ENCODE data around the gene LYSMD2. TPM values are rescaled to one million over a fixed set of nuclear protein-coding genes. Genes with fewer than 3 reads are reported as not detected.

Gene LYSMD2
- total RNA-seq, 1 donor from 2014 or later, result 4.2 TPM

DNA sequence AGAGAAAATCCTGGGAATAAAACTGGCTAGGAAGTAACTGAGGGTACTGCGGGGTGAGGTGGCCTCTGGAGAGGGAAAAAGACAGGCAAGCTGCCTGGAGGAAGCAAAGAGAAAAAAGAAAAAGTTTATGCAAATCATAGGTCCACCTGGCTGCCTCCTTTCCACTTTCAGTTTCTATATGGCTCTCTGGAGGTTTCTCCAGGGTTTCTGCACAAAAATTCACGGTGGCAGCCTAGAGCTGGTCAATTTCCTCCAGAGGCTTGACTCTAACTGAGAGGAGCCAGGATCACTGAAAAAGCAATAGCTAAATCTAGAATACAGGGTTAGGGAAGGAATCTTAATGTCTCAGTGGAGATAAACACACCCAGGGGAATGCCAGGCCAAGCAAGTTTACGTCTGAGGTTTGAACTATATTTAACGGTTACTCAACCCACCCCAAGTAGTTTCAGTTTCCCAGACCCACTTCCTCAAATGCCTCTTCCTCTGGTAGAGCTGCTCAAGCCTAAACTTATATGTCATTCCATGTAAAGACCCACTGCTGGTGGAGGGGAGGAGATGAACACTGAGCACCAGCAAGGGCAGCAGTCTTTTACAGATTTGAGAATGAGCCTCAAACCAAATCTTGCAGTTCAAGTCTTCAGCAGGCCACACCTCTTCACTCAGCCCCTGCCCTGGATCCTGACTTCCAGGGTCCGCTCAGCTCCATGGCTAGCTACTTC, 5.7 kb downstream of the LYSMD2 start:
- intact Hi-C loops (cut with micrococcal nuclease), result no loop called here
- Histone ChIP-seq H3K4me1 (peaks cover 45% of the 10 kb centered on the region), H3K27ac (replicated peaks) (peak overlapping the region; percentile 79), H3K4me3 (peak overlapping the region; percentile 48), H3K9me3 (replicated peaks) (no peaks in the 10 kb centered on the region), H3K27me3 (ENCODE audit: low read depth) (no peaks in the 10 kb centered on the region), H3K36me3 (no peaks in the 10 kb centered on the region)
- no peak for DNase-seq
- TF ChIP-seq, protein P1, sequence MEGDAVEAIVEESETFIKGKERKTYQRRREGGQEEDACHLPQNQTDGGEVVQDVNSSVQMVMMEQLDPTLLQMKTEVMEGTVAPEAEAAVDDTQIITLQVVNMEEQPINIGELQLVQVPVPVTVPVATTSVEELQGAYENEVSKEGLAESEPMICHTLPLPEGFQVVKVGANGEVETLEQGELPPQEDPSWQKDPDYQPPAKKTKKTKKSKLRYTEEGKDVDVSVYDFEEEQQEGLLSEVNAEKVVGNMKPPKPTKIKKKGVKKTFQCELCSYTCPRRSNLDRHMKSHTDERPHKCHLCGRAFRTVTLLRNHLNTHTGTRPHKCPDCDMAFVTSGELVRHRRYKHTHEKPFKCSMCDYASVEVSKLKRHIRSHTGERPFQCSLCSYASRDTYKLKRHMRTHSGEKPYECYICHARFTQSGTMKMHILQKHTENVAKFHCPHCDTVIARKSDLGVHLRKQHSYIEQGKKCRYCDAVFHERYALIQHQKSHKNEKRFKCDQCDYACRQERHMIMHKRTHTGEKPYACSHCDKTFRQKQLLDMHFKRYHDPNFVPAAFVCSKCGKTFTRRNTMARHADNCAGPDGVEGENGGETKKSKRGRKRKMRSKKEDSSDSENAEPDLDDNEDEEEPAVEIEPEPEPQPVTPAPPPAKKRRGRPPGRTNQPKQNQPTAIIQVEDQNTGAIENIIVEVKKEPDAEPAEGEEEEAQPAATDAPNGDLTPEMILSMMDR (IDR thresholded peaks at IDR 0.05; ENCODE audit: borderline replicate concordance), result no peak

DNA sequence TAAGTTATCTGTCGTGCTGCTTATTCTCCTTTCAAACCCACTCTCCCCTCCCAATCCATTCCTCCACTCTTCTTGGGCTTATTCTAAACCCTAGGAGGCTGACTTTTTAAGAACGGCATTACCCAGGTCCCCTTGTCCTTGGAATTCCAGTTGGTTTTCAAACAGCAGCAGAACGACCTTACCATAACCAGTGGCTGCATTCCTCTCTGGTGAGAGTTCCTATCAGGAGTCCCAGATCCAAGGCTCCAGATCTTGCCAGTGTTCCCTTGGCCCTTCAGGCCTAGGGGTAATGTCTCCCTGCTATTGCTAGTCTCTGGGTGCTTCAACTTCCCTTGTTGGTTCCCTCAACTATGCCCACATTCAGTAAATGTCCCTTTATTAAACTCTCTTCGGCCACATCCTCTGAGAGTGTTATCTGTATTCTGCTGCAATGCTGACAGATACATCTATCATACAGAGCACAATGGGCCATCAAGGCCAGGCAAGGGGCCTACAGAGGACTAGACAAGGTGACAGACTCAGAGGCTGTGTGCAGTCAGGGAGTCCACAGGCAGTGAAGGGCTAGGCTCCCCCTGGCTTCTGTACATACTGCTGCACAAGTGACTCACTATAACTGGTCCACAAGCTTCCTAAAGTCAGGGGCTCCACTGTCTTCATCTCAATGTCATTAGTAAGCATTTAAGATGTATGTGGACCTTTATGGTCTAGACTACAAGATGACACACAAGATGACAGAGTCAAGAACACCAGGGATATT, 10.1 kb downstream of the LYSMD2 start:
- no peak for DNase-seq
- Histone ChIP-seq H3K4me1 (peaks cover 56% of the 10 kb centered on the region), H3K4me3 (no peak overlapping the region), H3K36me3 (peaks cover 2% of the 10 kb centered on the region), H3K27me3 (ENCODE audit: low read depth) (no peaks in the 10 kb centered on the region), H3K27ac (replicated peaks) (peak overlapping the region; percentile 50), H3K9me3 (replicated peaks) (no peaks in the 10 kb centered on the region)
- intact Hi-C loops (cut with micrococcal nuclease), result no loop called here
- TF ChIP-seq, protein P1 (IDR thresholded peaks at IDR 0.05; ENCODE audit: borderline replicate concordance), result no peak

DNA sequence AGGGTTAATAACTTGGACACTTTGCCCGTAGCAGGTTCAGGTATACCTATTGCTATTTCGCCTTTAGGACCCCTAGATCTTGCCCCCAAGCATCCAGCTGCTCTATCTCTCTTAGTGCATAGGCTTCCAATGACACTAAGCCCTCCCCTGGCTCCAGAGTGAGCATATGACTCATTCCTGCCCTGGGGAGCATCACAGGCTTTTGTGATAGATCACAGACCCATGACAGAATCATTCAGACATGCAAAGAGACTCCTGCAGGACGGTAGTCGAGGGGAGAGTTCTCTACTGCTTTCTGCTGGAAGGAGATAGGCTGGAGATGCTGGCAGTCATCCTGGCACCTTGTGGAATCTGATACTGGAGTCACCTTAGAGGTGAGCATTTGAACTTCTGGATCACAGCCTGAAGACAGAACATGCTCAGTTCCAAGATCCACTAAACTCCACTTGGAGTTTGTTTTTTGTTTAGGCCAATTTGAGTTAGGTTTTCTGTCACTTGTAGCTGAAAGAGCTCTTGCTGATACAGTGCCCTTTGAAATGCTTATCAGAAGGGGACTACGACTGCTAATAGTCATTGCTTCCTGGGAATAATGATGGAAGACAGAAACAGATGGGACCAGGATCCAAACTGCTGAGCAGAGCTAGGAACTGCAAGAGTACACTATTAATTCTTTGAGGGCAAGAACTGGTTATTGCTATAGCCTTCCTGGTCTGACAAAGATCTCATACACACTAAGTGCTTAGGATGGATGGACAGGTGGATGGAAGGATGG, 11.0 kb downstream of the LYSMD2 start:
- peak overlapping the region; percentile 50 for H3K27ac ChIP-seq (replicated peaks)
- peaks cover 56% of the 10 kb centered on the region for H3K4me1 ChIP-seq
- peaks cover 2% of the 10 kb centered on the region for H3K36me3 ChIP-seq
- no peak overlapping the region for H3K4me3 ChIP-seq
- DNase-seq, result peak; percentile 43
- no peaks in the 10 kb centered on the region for H3K27me3 ChIP-seq (ENCODE audit: low read depth)
- intact Hi-C loops (cut with micrococcal nuclease), result no loop called here
- H3K9me3 ChIP-seq (replicated peaks), result no peaks in the 10 kb centered on the region
- TF ChIP-seq, protein P1 (IDR thresholded peaks at IDR 0.05; ENCODE audit: borderline replicate concordance), result no peak

DNA sequence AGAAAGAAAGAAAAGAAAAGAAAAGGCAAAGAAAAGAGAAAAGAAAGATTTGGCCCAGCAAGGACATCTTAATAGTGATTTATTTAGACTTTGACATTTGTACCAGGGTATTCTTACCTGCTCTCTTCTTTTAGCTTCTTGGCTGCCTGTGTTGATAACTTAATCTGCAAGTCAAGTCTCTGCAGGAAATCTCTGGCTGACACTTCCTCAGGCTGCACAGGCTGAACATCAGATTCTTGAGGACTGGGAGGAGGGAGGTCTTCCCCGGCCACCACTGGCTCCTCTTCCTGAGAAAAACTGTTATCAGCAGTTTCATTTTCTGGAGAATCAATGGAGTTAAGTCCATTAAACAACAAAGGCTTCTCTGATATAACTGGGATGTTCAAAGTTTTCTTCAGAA, 12.8 kb downstream of the LYSMD2 start:
- Histone ChIP-seq H3K36me3 (peaks cover 2% of the 10 kb centered on the region), H3K9me3 (replicated peaks) (no peaks in the 10 kb centered on the region), H3K4me3 (no peak overlapping the region), H3K27me3 (ENCODE audit: low read depth) (no peaks in the 10 kb centered on the region), H3K4me1 (peaks cover 52% of the 10 kb centered on the region), H3K27ac (replicated peaks) (peak overlapping the region; percentile 4)
- TF ChIP-seq, protein P1 (IDR thresholded peaks at IDR 0.05; ENCODE audit: borderline replicate concordance), result no peak
- intact Hi-C loops (cut with micrococcal nuclease), result no loop called here
- no peak for DNase-seq

DNA sequence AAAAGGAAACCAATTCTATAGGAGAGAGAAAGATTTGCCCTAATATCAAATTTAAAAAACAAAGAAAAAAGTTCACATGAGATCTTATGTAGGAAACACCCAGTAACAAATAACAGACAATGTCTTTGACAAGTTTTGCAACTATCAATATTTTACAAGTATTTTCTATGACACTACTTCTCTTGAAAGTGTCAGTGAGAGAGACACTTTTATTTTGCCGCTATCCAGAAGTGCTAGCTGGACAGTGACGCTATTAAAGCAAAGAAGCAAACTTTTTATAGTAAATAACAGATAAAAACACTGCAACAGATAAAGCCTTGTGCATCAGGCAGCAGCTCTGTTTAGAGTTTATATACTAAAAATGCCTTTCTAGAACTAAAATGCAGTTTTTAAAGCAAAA, 13.3 kb downstream of the LYSMD2 start:
- H3K4me1 ChIP-seq, result peaks cover 52% of the 10 kb centered on the region
- TF ChIP-seq, protein P1 (IDR thresholded peaks at IDR 0.05; ENCODE audit: borderline replicate concordance), result no peak
- no peaks in the 10 kb centered on the region for H3K27me3 ChIP-seq (ENCODE audit: low read depth)
- no peak for DNase-seq
- no peak overlapping the region for H3K4me3 ChIP-seq
- peaks cover 2% of the 10 kb centered on the region for H3K36me3 ChIP-seq
- no peaks in the 10 kb centered on the region for H3K9me3 ChIP-seq (replicated peaks)
- intact Hi-C loops (cut with micrococcal nuclease), result no loop called here
- H3K27ac ChIP-seq (replicated peaks), result peak overlapping the region; percentile 4

All from left ventricle myocardium inferior (tissue), 1 donor.